ENCODE data around the gene NDUFAF8.

NDUFAF8 gene

GRCh38 chr17:81277421-81277820 is 38.3 kb downstream of the NDUFAF8 start:
- DNase-seq (ENCODE audit: low read depth): no peak

- no peak for DNase-seq (ENCODE audit: low read depth)
Measured at GRCh38 chr17:81277946-81278693, 39.0 kb downstream of the NDUFAF8 start.

- DNase-seq (ENCODE audit: low read depth): no peak
Measured at GRCh38 chr17:81278831-81279230, 39.7 kb downstream of the NDUFAF8 start.

GRCh38 chr17:81279278-81280275 is 40.5 kb downstream of the NDUFAF8 start:
- DNase-seq (ENCODE audit: low read depth): no peak

- no peak for DNase-seq (ENCODE audit: low read depth)
Measured at GRCh38 chr17:81280571-81280970, 41.5 kb downstream of the NDUFAF8 start.

- no peak for DNase-seq (ENCODE audit: low read depth)
Measured at GRCh38 chr17:81282141-81282540, 43.0 kb downstream of the NDUFAF8 start.

- DNase-seq (ENCODE audit: low read depth): no peak
Measured at GRCh38 chr17:81282876-81283275, 43.8 kb downstream of the NDUFAF8 start.

GRCh38 chr17:81285179-81285878 is 46.2 kb downstream of the NDUFAF8 start:
- DNase-seq (ENCODE audit: low read depth): peak; percentile 35

GRCh38 chr17:81285894-81286293 is 46.8 kb downstream of the NDUFAF8 start:
- DNase-seq (ENCODE audit: low read depth): no peak

- DNase-seq (ENCODE audit: low read depth): no peak
Measured at GRCh38 chr17:81286491-81287145, 47.5 kb downstream of the NDUFAF8 start.

GRCh38 chr17:81287152-81287551 is 48.0 kb downstream of the NDUFAF8 start:
- no peak for DNase-seq (ENCODE audit: low read depth)

GRCh38 chr17:81287741-81288430 is 48.8 kb downstream of the NDUFAF8 start:
- DNase-seq (ENCODE audit: low read depth): no peak

- no peak for DNase-seq (ENCODE audit: low read depth)
Measured at GRCh38 chr17:81288715-81289114, 49.6 kb downstream of the NDUFAF8 start.

GRCh38 chr17:81289627-81290026 is 50.5 kb downstream of the NDUFAF8 start:
- no peak for DNase-seq (ENCODE audit: low read depth)

GRCh38 chr17:81290230-81290629 is 51.1 kb downstream of the NDUFAF8 start:
- DNase-seq (ENCODE audit: low read depth): no peak

All from fibroblast of gingiva (primary cell).